Endothelial cell (in vitro differentiated cells): ENCODE results near the gene SPAG17. TPM values are rescaled to one million over a fixed set of nuclear protein-coding genes. Genes with fewer than 3 reads are reported as not detected.

Experiments used
- DNase-seq: peaks from one replicate; pipeline ENCODE4 v3.0.0; 2021; ENCODE audit warnings: low spot score
- H3K27ac Mint-ChIP-seq: one replicate; pipeline ENCODE4 v1.8.0; 2021; ENCODE audit warnings: mixed read lengths, inconsistent platforms; ENCODE audit not compliant: unreplicated experiment
- H3K27me3 Mint-ChIP-seq: one replicate; pipeline ENCODE4 v1.8.0; 2021; ENCODE audit warnings: mild to moderate bottlenecking, moderate library complexity, mixed read lengths, inconsistent platforms; ENCODE audit not compliant: unreplicated experiment
- H3K36me3 Mint-ChIP-seq: one replicate; pipeline ENCODE4 v1.8.0; 2021; ENCODE audit warnings: mild to moderate bottlenecking, low read depth, mixed read lengths, inconsistent platforms; ENCODE audit not compliant: unreplicated experiment
- H3K4me1 Mint-ChIP-seq: one replicate; pipeline ENCODE4 v1.8.0; 2021; ENCODE audit warnings: mild to moderate bottlenecking, mixed read lengths, inconsistent platforms; ENCODE audit not compliant: unreplicated experiment
- H3K4me3 Mint-ChIP-seq: one replicate; pipeline ENCODE4 v1.8.0; 2021; ENCODE audit warnings: mild to moderate bottlenecking, mixed read lengths, inconsistent platforms; ENCODE audit not compliant: unreplicated experiment
- H3K9me3 Mint-ChIP-seq: one replicate; pipeline ENCODE4 v1.8.0; 2021; ENCODE audit warnings: mixed read lengths, inconsistent platforms; ENCODE audit not compliant: unreplicated experiment
- CTCF ChIP-seq: fragments of 200-600 bp; sonication (generic); IDR thresholded peaks from one replicate; pipeline ENCODE4 v1.5.0; 2021; ENCODE audit warnings: antibody characterized with exemption; ENCODE audit not compliant: unreplicated experiment
- total RNA-seq: library from RNA; stranded (reverse); fragmentation: NEBNext Ultra II Directional; extraction: Animal tissue kit (Norgen Biotek cat#: 25700); gene quantifications from one replicate; pipeline ENCODE4 v1.2.1, GENCODE V29; 2021; ENCODE audit not compliant: unreplicated experiment

Gene SPAG17
- total RNA-seq, 1 donor from 2014 or later, result 9.5 TPM

DNA sequence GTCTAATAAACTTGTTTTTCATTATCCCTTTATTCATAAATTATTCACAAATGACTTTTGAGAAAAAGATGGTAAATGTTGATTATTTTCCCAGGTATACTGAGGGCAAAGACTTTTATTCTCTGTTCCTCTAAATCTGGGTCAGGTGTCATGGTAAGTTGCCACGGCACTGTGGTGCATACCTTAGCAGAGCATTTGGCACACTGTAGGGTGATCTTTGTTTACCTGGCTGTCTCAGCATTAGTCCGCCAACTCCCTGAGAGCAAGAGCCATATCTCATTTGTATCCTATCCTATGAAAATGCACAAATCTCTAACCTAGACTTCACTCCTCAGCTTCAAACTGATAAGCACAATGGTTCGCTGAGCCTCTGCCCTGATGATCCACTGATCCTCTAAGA, 280.5 kb downstream of the SPAG17 start:
- DNase-seq, result no peak
- no peak for TF ChIP-seq CTCF
- no peak overlapping the region for H3K27ac Mint-ChIP-seq
- H3K9me3 Mint-ChIP-seq, result no peaks in the 10 kb centered on the region
- no peaks in the 10 kb centered on the region for H3K27me3 Mint-ChIP-seq
- H3K4me3 Mint-ChIP-seq, result no peak overlapping the region
- H3K36me3 Mint-ChIP-seq, result peaks cover 10% of the 10 kb centered on the region
- no peaks in the 10 kb centered on the region for H3K4me1 Mint-ChIP-seq
